ENCODE measurements around the gene SLC1A5.
A peak's percentile ranks its signal among the peaks of the same experiment; 100 is the strongest.
"Not testable (repeated sequence)": the region's sequence is repeated elsewhere in the genome, so short reads cannot be mapped to it uniquely, and the experiment has no call there.

The SLC1A5 gene

GRCh38 chr19:46798713-46799112, 10.3 kb upstream of the SLC1A5 start:
- no peak for DNase-seq

GRCh38 chr19:46797881-46798280, 9.5 kb upstream of the SLC1A5 start:
- no peak for DNase-seq

- DNase-seq, result no peak
Observed at GRCh38 chr19:46791944-46792343, 3.5 kb upstream of the SLC1A5 start.

GRCh38 chr19:46789371-46789770, 977 bp upstream of the SLC1A5 start:
- no peak for DNase-seq

GRCh38 chr19:46788968-46789338, 559 bp upstream of the SLC1A5 start:
- DNase-seq, result no peak

- DNase-seq, result peak; percentile 42
Observed at GRCh38 chr19:46787331-46788261, 798 bp downstream of the SLC1A5 start.

- no peak for DNase-seq
Observed at GRCh38 chr19:46787040-46787330, 1.4 kb downstream of the SLC1A5 start.

- peak; percentile 86 for DNase-seq
Observed at GRCh38 chr19:46786236-46787039, 2.0 kb downstream of the SLC1A5 start.

- DNase-seq, result no peak
Observed at GRCh38 chr19:46785980-46786235, 2.5 kb downstream of the SLC1A5 start.

GRCh38 chr19:46785054-46785979, 3.1 kb downstream of the SLC1A5 start:
- no peak for DNase-seq

GRCh38 chr19:46784262-46785053, 3.9 kb downstream of the SLC1A5 start:
- peak; percentile 77 for DNase-seq

- DNase-seq, result no peak
Observed at GRCh38 chr19:46783670-46784069, 4.7 kb downstream of the SLC1A5 start.

- DNase-seq, result no peak
Observed at GRCh38 chr19:46782355-46783019, 5.9 kb downstream of the SLC1A5 start.

- DNase-seq, result not testable (repeated sequence)
Observed at GRCh38 chr19:46777956-46778645, 10.3 kb downstream of the SLC1A5 start.

- peak; percentile 28 for DNase-seq
Observed at GRCh38 chr19:46776927-46777911, 11.2 kb downstream of the SLC1A5 start.

- no peak for DNase-seq
Observed at GRCh38 chr19:46775642-46776258, 12.6 kb downstream of the SLC1A5 start.

GRCh38 chr19:46773018-46773399, 15.4 kb downstream of the SLC1A5 start:
- DNase-seq, result no peak

GRCh38 chr19:46772170-46773017, 16.0 kb downstream of the SLC1A5 start:
- DNase-seq, result no peak

GRCh38 chr19:46768746-46769145, 19.6 kb downstream of the SLC1A5 start:
- DNase-seq, result not testable (repeated sequence)

Data from NK-92 treated with Interleukin-12 subunit alpha and Interleukin-12 subunit beta, amount 100 ng/mL, for 24 hours (cell line).